ENCODE measurements around the gene EVX1.
A peak's percentile ranks its signal among the peaks of the same experiment; 100 is the strongest.

The EVX1 gene

DNA sequence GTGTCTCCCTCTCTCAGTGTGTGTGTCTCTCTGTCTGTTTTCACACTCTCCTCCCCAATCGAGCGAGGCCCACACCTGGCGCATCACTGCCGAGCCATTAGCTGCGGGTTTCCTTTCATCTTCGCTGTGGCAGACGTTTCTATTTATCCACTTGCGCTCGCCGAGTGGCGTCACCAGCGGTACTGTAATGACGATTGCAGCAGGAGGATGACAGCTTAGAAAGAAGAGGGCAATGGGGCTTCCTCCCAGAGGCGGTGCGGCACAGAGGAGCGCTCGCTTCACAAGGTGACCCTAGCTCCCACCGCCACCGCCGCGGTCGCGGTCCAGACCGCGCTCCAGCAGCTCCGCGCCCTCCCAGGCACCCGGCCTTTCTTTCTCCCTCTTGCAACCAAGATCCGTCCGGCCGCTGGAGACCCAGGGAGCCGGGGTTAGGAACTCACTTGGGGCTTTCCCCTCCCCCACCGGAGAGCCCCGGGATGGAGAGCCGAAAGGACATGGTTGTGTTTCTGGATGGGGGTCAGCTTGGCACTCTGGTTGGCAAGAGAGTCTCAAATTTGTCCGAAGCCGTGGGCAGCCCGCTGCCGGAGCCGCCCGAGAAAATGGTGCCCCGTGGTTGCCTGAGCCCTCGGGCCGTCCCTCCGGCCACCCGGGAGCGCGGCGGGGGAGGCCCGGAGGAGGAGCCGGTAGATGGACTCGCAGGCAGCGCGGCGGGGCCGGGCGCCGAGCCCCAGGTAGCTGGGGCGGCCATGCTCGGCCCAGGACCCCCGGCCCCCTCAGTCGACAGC lies at the start of gene EVX1:
TSS of gene EVX1 (plus strand) at position 248 of the 785 bp plus-strand sequence. CDS start at position 477, 229 bp downstream.
- Histone ChIP-seq H3K27me3 (ENCODE audit: control insufficient read depth, insufficient read depth, low read length) (peaks cover 98% of the 10 kb centered on the region), H3K4me1 (ENCODE audit: control insufficient read depth, insufficient read depth, low read length) (peaks cover 7% of the 10 kb centered on the region)

GRCh38 chr7:27193335-27194001 lies 49.1 kb upstream of the EVX1 start:
- Histone ChIP-seq H3K4me3 (ENCODE audit: low read depth, low read length) (peak overlapping the region; percentile 20), H3K9me3 (ENCODE audit: control insufficient read depth, insufficient read depth, low read length) (no peaks in the 10 kb centered on the region), H3K36me3 (ENCODE audit: control insufficient read depth, insufficient read depth, low read length) (no peaks in the 10 kb centered on the region), H3K4me1 (ENCODE audit: control insufficient read depth, insufficient read depth, low read length) (no peaks in the 10 kb centered on the region), H3K27me3 (ENCODE audit: control insufficient read depth, insufficient read depth, low read length) (peaks cover 100% of the 10 kb centered on the region), H3K9ac (ENCODE audit: low read depth, low read length) (no peak overlapping the region)

More for the DNA sequence above, at the start of gene EVX1:
- peak within 1 kb of the TSS; percentile 33 for H3K4me3 ChIP-seq (ENCODE audit: low read depth, low read length)
- H3K36me3 ChIP-seq (ENCODE audit: control insufficient read depth, insufficient read depth, low read length), result no peaks in the 10 kb centered on the region
- no peaks in the 10 kb centered on the region for H3K9me3 ChIP-seq (ENCODE audit: control insufficient read depth, insufficient read depth, low read length)
- H3K9ac ChIP-seq (ENCODE audit: low read depth, low read length), result no peak within 1 kb of the TSS

- peaks cover 100% of the 10 kb centered on the region for H3K27me3 ChIP-seq (ENCODE audit: control insufficient read depth, insufficient read depth, low read length)
- H3K4me3 ChIP-seq (ENCODE audit: low read depth, low read length), result peak overlapping the region; percentile 15
- no peaks in the 10 kb centered on the region for H3K36me3 ChIP-seq (ENCODE audit: control insufficient read depth, insufficient read depth, low read length)
- H3K9me3 ChIP-seq (ENCODE audit: control insufficient read depth, insufficient read depth, low read length), result no peaks in the 10 kb centered on the region
- no peaks in the 10 kb centered on the region for H3K4me1 ChIP-seq (ENCODE audit: control insufficient read depth, insufficient read depth, low read length)
- H3K9ac ChIP-seq (ENCODE audit: low read depth, low read length), result no peak overlapping the region
Measured at GRCh38 chr7:27194002-27194352, 48.6 kb upstream of the EVX1 start.

- no peak overlapping the region for H3K4me3 ChIP-seq (ENCODE audit: low read depth, low read length)
- H3K27me3 ChIP-seq (ENCODE audit: control insufficient read depth, insufficient read depth, low read length), result peaks cover 96% of the 10 kb centered on the region
- H3K9me3 ChIP-seq (ENCODE audit: control insufficient read depth, insufficient read depth, low read length), result no peaks in the 10 kb centered on the region
Measured at GRCh38 chr7:27194686-27195379, 47.8 kb upstream of the EVX1 start.

GRCh38 chr7:27196287-27196767 lies 46.3 kb upstream of the EVX1 start:
- Histone ChIP-seq H3K4me1 (ENCODE audit: control insufficient read depth, insufficient read depth, low read length) (no peaks in the 10 kb centered on the region), H3K9ac (ENCODE audit: low read depth, low read length) (no peak overlapping the region), H3K36me3 (ENCODE audit: control insufficient read depth, insufficient read depth, low read length) (no peaks in the 10 kb centered on the region), H3K27me3 (ENCODE audit: control insufficient read depth, insufficient read depth, low read length) (peaks cover 94% of the 10 kb centered on the region), H3K9me3 (ENCODE audit: control insufficient read depth, insufficient read depth, low read length) (no peaks in the 10 kb centered on the region), H3K4me3 (ENCODE audit: low read depth, low read length) (no peak overlapping the region)

More at GRCh38 chr7:27194686-27195379, 47.8 kb upstream of the EVX1 start:
- no peak overlapping the region for H3K9ac ChIP-seq (ENCODE audit: low read depth, low read length)
- no peaks in the 10 kb centered on the region for H3K36me3 ChIP-seq (ENCODE audit: control insufficient read depth, insufficient read depth, low read length)
- no peaks in the 10 kb centered on the region for H3K4me1 ChIP-seq (ENCODE audit: control insufficient read depth, insufficient read depth, low read length)

DNA sequence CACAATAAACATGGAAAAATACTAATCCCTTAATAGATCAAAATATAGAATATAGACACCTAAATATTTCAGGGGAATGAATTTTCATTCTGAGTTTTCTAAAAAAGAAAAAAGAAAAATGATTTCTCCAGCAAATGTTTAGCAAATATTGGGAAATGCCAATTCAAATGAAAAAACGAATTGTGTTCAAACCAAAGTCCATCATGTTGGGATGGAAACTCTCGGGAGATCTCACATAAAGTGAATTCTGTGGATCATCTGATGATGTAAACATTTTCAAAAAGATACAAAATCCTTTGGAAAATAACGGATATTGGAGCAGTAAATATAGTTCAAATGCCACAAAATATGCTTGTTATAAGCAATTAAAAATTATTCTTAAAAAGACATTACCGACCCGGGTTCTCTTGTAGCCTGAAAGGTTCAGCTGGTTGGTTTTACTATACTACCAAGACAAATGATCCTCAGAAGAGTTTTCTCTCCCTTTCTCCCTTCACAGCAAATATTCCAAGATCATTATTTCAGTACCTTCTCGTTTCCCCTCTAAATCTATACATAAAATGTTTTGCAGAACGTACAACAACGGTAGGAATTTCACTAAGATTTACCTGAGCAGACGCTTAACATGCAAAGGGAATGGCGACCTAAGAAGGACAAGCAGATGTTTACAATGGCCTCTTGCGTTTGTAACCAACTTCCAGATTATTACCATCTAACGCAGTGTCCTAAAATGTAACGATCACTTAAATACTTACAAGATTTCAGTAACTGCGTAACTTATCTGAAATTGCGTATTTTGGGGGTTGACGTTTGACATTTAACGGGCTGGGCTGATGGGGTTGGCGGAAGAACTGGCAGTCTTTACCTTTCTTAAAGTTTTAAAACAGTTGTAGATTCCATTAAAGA lies 45.2 kb upstream of the EVX1 start:
- no peaks in the 10 kb centered on the region for H3K4me1 ChIP-seq (ENCODE audit: control insufficient read depth, insufficient read depth, low read length)
- H3K27me3 ChIP-seq (ENCODE audit: control insufficient read depth, insufficient read depth, low read length), result peaks cover 94% of the 10 kb centered on the region
- H3K9ac ChIP-seq (ENCODE audit: low read depth, low read length), result no peak overlapping the region
- H3K9me3 ChIP-seq (ENCODE audit: control insufficient read depth, insufficient read depth, low read length), result no peaks in the 10 kb centered on the region
- no peaks in the 10 kb centered on the region for H3K36me3 ChIP-seq (ENCODE audit: control insufficient read depth, insufficient read depth, low read length)
- peak overlapping the region; percentile 10 for H3K4me3 ChIP-seq (ENCODE audit: low read depth, low read length)

- H3K9me3 ChIP-seq (ENCODE audit: control insufficient read depth, insufficient read depth, low read length), result no peaks in the 10 kb centered on the region
- H3K9ac ChIP-seq (ENCODE audit: low read depth, low read length), result no peak overlapping the region
- H3K36me3 ChIP-seq (ENCODE audit: control insufficient read depth, insufficient read depth, low read length), result no peaks in the 10 kb centered on the region
- H3K4me1 ChIP-seq (ENCODE audit: control insufficient read depth, insufficient read depth, low read length), result no peaks in the 10 kb centered on the region
- H3K27me3 ChIP-seq (ENCODE audit: control insufficient read depth, insufficient read depth, low read length), result peaks cover 94% of the 10 kb centered on the region
- H3K4me3 ChIP-seq (ENCODE audit: low read depth, low read length), result peak overlapping the region; percentile 28
Measured at GRCh38 chr7:27198138-27198841, 44.3 kb upstream of the EVX1 start.

DNA sequence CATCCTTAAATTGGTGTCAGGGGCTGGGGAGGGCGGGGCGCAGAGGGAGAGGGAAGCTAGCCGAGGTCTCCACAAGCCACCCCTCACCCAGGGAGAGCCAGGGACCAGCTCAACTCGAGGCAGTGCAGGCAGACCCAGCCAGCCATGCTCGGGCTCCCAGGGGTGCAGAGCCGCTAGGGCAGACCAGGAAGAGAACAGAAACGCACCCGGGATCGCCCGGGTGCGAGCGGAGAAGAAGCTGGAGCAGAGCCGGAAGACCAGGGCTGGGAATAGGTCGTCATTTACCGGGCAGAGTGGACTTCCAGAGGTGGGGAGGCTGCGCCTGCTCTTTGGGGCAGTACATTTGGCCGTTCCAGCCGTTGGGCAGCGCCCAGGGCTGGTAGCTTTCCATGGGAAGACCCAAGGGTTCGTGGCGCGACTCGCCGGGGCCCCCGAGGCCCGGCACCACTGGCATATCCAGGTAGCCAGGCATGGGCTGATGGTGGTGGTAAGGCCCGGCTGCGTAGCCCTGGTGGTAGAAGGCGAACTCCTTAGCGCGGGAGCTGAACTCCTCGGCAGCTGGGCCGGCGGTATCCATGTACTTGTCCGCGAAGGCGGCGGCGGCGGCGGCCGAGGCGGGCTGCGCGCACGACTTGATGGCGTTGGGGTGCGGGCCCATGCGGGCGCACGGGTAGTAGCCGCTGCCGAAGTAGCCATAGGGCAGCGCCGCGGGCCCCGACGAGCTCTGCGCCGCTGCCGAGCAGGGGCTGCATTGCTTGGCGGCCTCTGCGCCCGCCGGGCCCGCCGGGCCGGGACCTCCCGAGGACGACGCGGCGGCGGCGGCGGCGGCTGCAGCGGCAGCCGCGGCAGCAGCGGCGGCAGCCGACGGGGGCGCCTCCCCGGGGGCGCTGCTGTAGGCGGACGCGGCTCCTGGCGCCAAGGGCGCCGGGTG lies 43.5 kb upstream of the EVX1 start:
- no peaks in the 10 kb centered on the region for H3K4me1 ChIP-seq (ENCODE audit: control insufficient read depth, insufficient read depth, low read length)
- H3K4me3 ChIP-seq (ENCODE audit: low read depth, low read length), result peak overlapping the region; percentile 28
- no peaks in the 10 kb centered on the region for H3K36me3 ChIP-seq (ENCODE audit: control insufficient read depth, insufficient read depth, low read length)
- H3K9ac ChIP-seq (ENCODE audit: low read depth, low read length), result no peak overlapping the region
- H3K9me3 ChIP-seq (ENCODE audit: control insufficient read depth, insufficient read depth, low read length), result no peaks in the 10 kb centered on the region
- H3K27me3 ChIP-seq (ENCODE audit: control insufficient read depth, insufficient read depth, low read length), result peaks cover 94% of the 10 kb centered on the region

GRCh38 chr7:27199849-27200760 lies 42.5 kb upstream of the EVX1 start, which contains the start of gene HOXA13:
Gene HOXA13, minus strand, starts transcription at chr7:27200091. Its CDS starts 14 bp downstream, at chr7:27200077.
- H3K4me1 ChIP-seq (ENCODE audit: control insufficient read depth, insufficient read depth, low read length), result no peaks in the 10 kb centered on the region
- H3K36me3 ChIP-seq (ENCODE audit: control insufficient read depth, insufficient read depth, low read length), result no peaks in the 10 kb centered on the region
- H3K4me3 ChIP-seq (ENCODE audit: low read depth, low read length), result peak within 1 kb of the TSS; percentile 38
- no peaks in the 10 kb centered on the region for H3K9me3 ChIP-seq (ENCODE audit: control insufficient read depth, insufficient read depth, low read length)
- peaks cover 94% of the 10 kb centered on the region for H3K27me3 ChIP-seq (ENCODE audit: control insufficient read depth, insufficient read depth, low read length)
- no peak within 1 kb of the TSS for H3K9ac ChIP-seq (ENCODE audit: low read depth, low read length)
